Kidney epithelial cell (primary cell): ENCODE results near the gene IMP4. TPM values are rescaled to one million over a fixed set of nuclear protein-coding genes. Genes with fewer than 3 reads are reported as not detected.
"Not testable (repeated sequence)": the region's sequence is repeated elsewhere in the genome, so short reads cannot be mapped to it uniquely, and the experiment has no call there.

Source experiments
- DNase-seq: peaks from one replicate; pipeline ENCODE4 v3.0.0-alpha.2; 2010; ENCODE audit warnings: low read depth
- H3K27me3 ChIP-seq: 2 replicates; pipeline ENCODE4 v1.6.0; 2011; ENCODE audit warnings: low read length; ENCODE audit not compliant: control insufficient read depth, insufficient read depth
- H3K36me3 ChIP-seq: 2 replicates; pipeline ENCODE4 v1.5.1; 2011; ENCODE audit warnings: low read length; ENCODE audit not compliant: control insufficient read depth, insufficient read depth
- H3K4me3 ChIP-seq: 2 replicates; pipeline ENCODE4 v1.5.1; 2011; ENCODE audit warnings: low read depth, mild to moderate bottlenecking, control low read depth, low read length
- total RNA-seq: library from RNA; depleted of rRNA; stranded (reverse); fragments of >200 nt; gene quantifications from 2 replicates; pipeline ENCODE4 v1.2.3, GENCODE V29; 2015
- TF ChIP-seq, protein P1 (sequence below): IDR thresholded peaks from 2 replicates; pipeline ENCODE4 v1.5.1; 2011; ENCODE audit warnings: mild to moderate bottlenecking, moderate library complexity, low read length, control low read depth, inconsistent platforms; ENCODE audit not compliant: insufficient read depth, poor library complexity, severe bottlenecking

The IMP4 gene
- total RNA-seq, 1 donor from 2014 or later = 121 TPM

DNA sequence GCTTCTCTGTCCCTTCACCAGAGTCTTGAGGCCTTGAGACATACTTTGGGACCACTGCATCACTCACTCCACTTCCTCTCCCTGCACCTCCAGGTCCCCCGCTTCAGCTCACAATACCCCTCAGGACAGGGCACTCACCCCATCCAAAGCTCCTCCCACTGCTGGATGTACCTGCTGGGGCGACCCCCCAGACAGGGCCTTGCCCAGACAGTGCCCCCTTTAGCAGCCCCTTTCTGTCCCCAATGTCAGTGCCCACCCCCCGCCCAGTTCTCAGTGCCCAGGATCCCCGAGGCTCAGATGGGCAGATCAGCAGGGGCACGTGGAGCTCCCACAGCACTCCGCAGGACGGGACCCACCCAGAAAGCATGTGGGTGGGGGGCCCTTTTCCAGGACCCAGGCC lies 23.8 kb upstream of the IMP4 start:
- TF ChIP-seq, protein P1, sequence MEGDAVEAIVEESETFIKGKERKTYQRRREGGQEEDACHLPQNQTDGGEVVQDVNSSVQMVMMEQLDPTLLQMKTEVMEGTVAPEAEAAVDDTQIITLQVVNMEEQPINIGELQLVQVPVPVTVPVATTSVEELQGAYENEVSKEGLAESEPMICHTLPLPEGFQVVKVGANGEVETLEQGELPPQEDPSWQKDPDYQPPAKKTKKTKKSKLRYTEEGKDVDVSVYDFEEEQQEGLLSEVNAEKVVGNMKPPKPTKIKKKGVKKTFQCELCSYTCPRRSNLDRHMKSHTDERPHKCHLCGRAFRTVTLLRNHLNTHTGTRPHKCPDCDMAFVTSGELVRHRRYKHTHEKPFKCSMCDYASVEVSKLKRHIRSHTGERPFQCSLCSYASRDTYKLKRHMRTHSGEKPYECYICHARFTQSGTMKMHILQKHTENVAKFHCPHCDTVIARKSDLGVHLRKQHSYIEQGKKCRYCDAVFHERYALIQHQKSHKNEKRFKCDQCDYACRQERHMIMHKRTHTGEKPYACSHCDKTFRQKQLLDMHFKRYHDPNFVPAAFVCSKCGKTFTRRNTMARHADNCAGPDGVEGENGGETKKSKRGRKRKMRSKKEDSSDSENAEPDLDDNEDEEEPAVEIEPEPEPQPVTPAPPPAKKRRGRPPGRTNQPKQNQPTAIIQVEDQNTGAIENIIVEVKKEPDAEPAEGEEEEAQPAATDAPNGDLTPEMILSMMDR = no peak
- no peaks in the 10 kb centered on the region for H3K36me3 ChIP-seq
- no peaks in the 10 kb centered on the region for H3K27me3 ChIP-seq
- H3K4me3 ChIP-seq = no peak overlapping the region
- no peak for DNase-seq

- no peak overlapping the region for H3K4me3 ChIP-seq
- no peaks in the 10 kb centered on the region for H3K36me3 ChIP-seq
- no peaks in the 10 kb centered on the region for H3K27me3 ChIP-seq
- TF ChIP-seq, protein P1 = no peak
- no peak for DNase-seq
Observed at GRCh38 chr2:130319536-130319935, 23.2 kb upstream of the IMP4 start.

GRCh38 chr2:130327703-130328527 lies 14.8 kb upstream of the IMP4 start:
- peak; percentile 41 for DNase-seq
- TF ChIP-seq, protein P1 = no peak

DNA sequence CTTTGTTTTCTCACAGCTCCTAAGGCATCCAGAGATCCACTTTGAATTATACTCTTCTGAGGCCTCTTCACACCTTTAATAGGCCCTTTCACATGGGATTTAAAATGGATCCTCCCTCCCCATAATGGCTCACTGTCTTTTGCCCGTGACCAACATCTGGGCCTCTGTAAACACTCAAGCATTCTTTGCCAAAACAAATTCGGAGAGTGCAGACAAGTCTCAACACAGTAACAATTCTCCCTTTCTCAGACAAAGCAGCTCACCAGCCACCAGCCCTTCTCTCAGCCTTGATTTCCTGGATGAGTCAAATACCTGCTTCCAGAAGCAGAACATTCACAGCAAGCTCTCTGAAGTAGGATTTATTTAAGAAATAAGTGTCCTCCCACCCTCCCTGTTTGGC lies 14.0 kb upstream of the IMP4 start:
- no peaks in the 10 kb centered on the region for H3K36me3 ChIP-seq
- no peak overlapping the region for H3K4me3 ChIP-seq
- DNase-seq = no peak
- peaks cover 2% of the 10 kb centered on the region for H3K27me3 ChIP-seq
- TF ChIP-seq, protein P1 = no peak

More at GRCh38 chr2:130327703-130328527, 14.8 kb upstream of the IMP4 start:
- H3K36me3 ChIP-seq = no peaks in the 10 kb centered on the region
- peaks cover 2% of the 10 kb centered on the region for H3K27me3 ChIP-seq
- no peak overlapping the region for H3K4me3 ChIP-seq

- DNase-seq = peak; percentile 21
- H3K4me3 ChIP-seq = no peak overlapping the region
- H3K36me3 ChIP-seq = no peaks in the 10 kb centered on the region
- TF ChIP-seq, protein P1 = peak; percentile 96
- peaks cover 2% of the 10 kb centered on the region for H3K27me3 ChIP-seq
Observed at GRCh38 chr2:130332271-130333073, 10.2 kb upstream of the IMP4 start.

- H3K4me3 ChIP-seq, DNase-seq, H3K36me3 ChIP-seq, H3K27me3 ChIP-seq: not testable (repeated sequence)
Observed at GRCh38 chr2:130333253-130333652, 9.4 kb upstream of the IMP4 start.
